ENCODE results near the gene PHC2. TPM values are rescaled to one million over a fixed set of nuclear protein-coding genes. Genes with fewer than 3 reads are reported as not detected.

Gene PHC2
- total RNA-seq, 1 donor from 2014 or later: 65.0 TPM

GRCh38 chr1:33366762-33367484, 64.0 kb downstream of the PHC2 start:
- Mint-ChIP-seq H3K27me3 (ENCODE audit: insufficient read depth, low read depth) (peaks cover 15% of the 10 kb centered on the region), H3K4me1 (peaks cover 66% of the 10 kb centered on the region), H3K4me3 (peak overlapping the region; percentile 60), H3K27ac (peak overlapping the region; percentile 99), H3K36me3 (peaks cover 12% of the 10 kb centered on the region), H3K9me3 (no peaks in the 10 kb centered on the region)
- H2AFZ ChIP-seq (replicated peaks): no peak overlapping the region
- peaks cover 6% of the 10 kb centered on the region for H3K79me2 ChIP-seq (ENCODE audit: low read depth)
- H3K9me3 ChIP-seq (ENCODE audit: low read depth): no peaks in the 10 kb centered on the region
- no peak for DNase-seq (ENCODE audit: low spot score)
- H3K27ac ChIP-seq: no peak overlapping the region
- H3K4me3 ChIP-seq: no peak overlapping the region
- peaks cover 43% of the 10 kb centered on the region for H3K4me1 ChIP-seq
- H3K4me2 ChIP-seq: no peak overlapping the region
- no peaks in the 10 kb centered on the region for H3K36me3 ChIP-seq
- H3F3A ChIP-seq (ENCODE audit: low read depth): peaks cover 36% of the 10 kb centered on the region
- no peak overlapping the region for H3K9ac ChIP-seq
- no peaks in the 10 kb centered on the region for H3K27me3 ChIP-seq
- TF ChIP-seq EZH2phosphoT487 (IDR thresholded peaks at IDR 0.05): no peak
- TF ChIP-seq EZH2 (IDR thresholded peaks at IDR 0.05): no peak
- H4K20me1 ChIP-seq (ENCODE audit: low read depth): no peaks in the 10 kb centered on the region

- Histone ChIP-seq H3K4me2 (peak overlapping the region; percentile 72), H3K36me3 (no peaks in the 10 kb centered on the region), H3K79me2 (ENCODE audit: low read depth) (peaks cover 7% of the 10 kb centered on the region), H3K27me3 (no peaks in the 10 kb centered on the region), H3K4me3 (no peak overlapping the region), H2AFZ (replicated peaks) (no peak overlapping the region), H3K27ac (peak overlapping the region; percentile 94), H4K20me1 (ENCODE audit: low read depth) (no peaks in the 10 kb centered on the region), H3K9me3 (ENCODE audit: low read depth) (no peaks in the 10 kb centered on the region), H3K9ac (no peak overlapping the region), H3K4me1 (peaks cover 56% of the 10 kb centered on the region), H3F3A (ENCODE audit: low read depth) (peaks cover 37% of the 10 kb centered on the region)
- peaks cover 9% of the 10 kb centered on the region for H3K27me3 Mint-ChIP-seq (ENCODE audit: insufficient read depth, low read depth)
- no peak for TF ChIP-seq EZH2 (IDR thresholded peaks at IDR 0.05)
- TF ChIP-seq, protein P1, sequence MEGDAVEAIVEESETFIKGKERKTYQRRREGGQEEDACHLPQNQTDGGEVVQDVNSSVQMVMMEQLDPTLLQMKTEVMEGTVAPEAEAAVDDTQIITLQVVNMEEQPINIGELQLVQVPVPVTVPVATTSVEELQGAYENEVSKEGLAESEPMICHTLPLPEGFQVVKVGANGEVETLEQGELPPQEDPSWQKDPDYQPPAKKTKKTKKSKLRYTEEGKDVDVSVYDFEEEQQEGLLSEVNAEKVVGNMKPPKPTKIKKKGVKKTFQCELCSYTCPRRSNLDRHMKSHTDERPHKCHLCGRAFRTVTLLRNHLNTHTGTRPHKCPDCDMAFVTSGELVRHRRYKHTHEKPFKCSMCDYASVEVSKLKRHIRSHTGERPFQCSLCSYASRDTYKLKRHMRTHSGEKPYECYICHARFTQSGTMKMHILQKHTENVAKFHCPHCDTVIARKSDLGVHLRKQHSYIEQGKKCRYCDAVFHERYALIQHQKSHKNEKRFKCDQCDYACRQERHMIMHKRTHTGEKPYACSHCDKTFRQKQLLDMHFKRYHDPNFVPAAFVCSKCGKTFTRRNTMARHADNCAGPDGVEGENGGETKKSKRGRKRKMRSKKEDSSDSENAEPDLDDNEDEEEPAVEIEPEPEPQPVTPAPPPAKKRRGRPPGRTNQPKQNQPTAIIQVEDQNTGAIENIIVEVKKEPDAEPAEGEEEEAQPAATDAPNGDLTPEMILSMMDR (IDR thresholded peaks at IDR 0.05): no peak
- no peak for TF ChIP-seq EZH2phosphoT487 (IDR thresholded peaks at IDR 0.05)
- DNase-seq (ENCODE audit: low spot score): peak; percentile 57
- peaks cover 79% of the 10 kb centered on the region for H3K4me1 Mint-ChIP-seq
- peak overlapping the region; percentile 61 for H3K4me3 Mint-ChIP-seq
- H3K36me3 Mint-ChIP-seq: peaks cover 8% of the 10 kb centered on the region
- peak overlapping the region; percentile 99 for H3K27ac Mint-ChIP-seq
- H3K9me3 Mint-ChIP-seq: no peaks in the 10 kb centered on the region
Observed at GRCh38 chr1:33365560-33365997, 65.3 kb downstream of the PHC2 start.

GRCh38 chr1:33364565-33364918, 66.4 kb downstream of the PHC2 start:
- H3K79me2 ChIP-seq (ENCODE audit: low read depth): peaks cover 7% of the 10 kb centered on the region

More at GRCh38 chr1:33364565-33364918, 66.4 kb downstream of the PHC2 start:
- Histone ChIP-seq H3K27me3 (no peaks in the 10 kb centered on the region), H3K27ac (peak overlapping the region; percentile 94), H3K9me3 (ENCODE audit: low read depth) (no peaks in the 10 kb centered on the region), H2AFZ (replicated peaks) (no peak overlapping the region), H3K4me1 (peaks cover 63% of the 10 kb centered on the region), H3K36me3 (no peaks in the 10 kb centered on the region), H3K4me2 (peak overlapping the region; percentile 72), H4K20me1 (ENCODE audit: low read depth) (no peaks in the 10 kb centered on the region), H3K9ac (no peak overlapping the region), H3K4me3 (no peak overlapping the region), H3F3A (ENCODE audit: low read depth) (peaks cover 37% of the 10 kb centered on the region)
- Mint-ChIP-seq H3K4me1 (peaks cover 84% of the 10 kb centered on the region), H3K27me3 (ENCODE audit: insufficient read depth, low read depth) (peaks cover 9% of the 10 kb centered on the region), H3K27ac (peak overlapping the region; percentile 99), H3K36me3 (peaks cover 12% of the 10 kb centered on the region), H3K9me3 (no peaks in the 10 kb centered on the region), H3K4me3 (peak overlapping the region; percentile 72)
- TF ChIP-seq EZH2 (IDR thresholded peaks at IDR 0.05): no peak
- no peak for TF ChIP-seq EZH2phosphoT487 (IDR thresholded peaks at IDR 0.05)
- TF ChIP-seq, protein P1 (IDR thresholded peaks at IDR 0.05): no peak
- DNase-seq (ENCODE audit: low spot score): peak; percentile 71
